Measurements from ENCODE around the gene TNFRSF4. TPM values are rescaled to one million over a fixed set of nuclear protein-coding genes. Genes with fewer than 3 reads are reported as not detected.

Gene TNFRSF4
- total and polyA plus RNA-seq, 10 of the 15 experiments (the other 5 are each of a cell fraction or from before 2014, with no cell fraction given) = 0.05 to 7.3 (median 2.5) TPM; not detected in 1

GRCh38 chr1:1232208-1232795, 18.3 kb upstream of the TNFRSF4 start, which contains the start of gene B3GALT6:
Gene B3GALT6, plus strand, starts transcription at chr1:1232237. Its CDS starts 42 bp downstream, at chr1:1232279.
- ChIA-PET RAD21 (ENCODE audit: unreplicated experiment) (no interaction called here), POLR2A (interaction anchor here (1.3 to 1.9 kb wide), 2 partner anchors 23 to 61 kb away, joined by 3 to 8 read pairs; no protein-coding TSS in a partner anchor), SMC1A (ENCODE audit: uncharacterized antibody, unreplicated experiment) (no interaction called here), CTCF (interaction anchor here (1.8 kb wide), 1 partner anchor 18 kb away, joined by 10 read pairs; no protein-coding TSS in a partner anchor)
- Histone ChIP-seq H3K9ac (ENCODE audit: control insufficient read depth, insufficient read depth, low read length) (peak within 1 kb of the TSS; percentile 97), H3K4me3 (peak within 1 kb of the TSS; percentile 91), H2AFZ (ENCODE audit: control insufficient read depth, low read depth, low read length) (peak within 1 kb of the TSS; percentile 75), H3K27me3 (replicated peaks in 1 of 2; ENCODE audit: control insufficient read depth in 2 of 2, insufficient read depth in 2 of 2, low read length in 1 of 2) (no peaks in the 10 kb centered on the region), H3K4me1 (ENCODE audit: control insufficient read depth, insufficient read depth, low read length) (peaks cover 4% of the 10 kb centered on the region), H3K27ac (ENCODE audit: control insufficient read depth, insufficient read depth) (peak within 1 kb of the TSS; percentile 93), H4K20me1 (ENCODE audit: control insufficient read depth, insufficient read depth) (no peaks in the 10 kb centered on the region), H3K36me3 (ENCODE audit: control insufficient read depth in 2 of 2, insufficient read depth in 2 of 2, low read length in 1 of 2) (peaks cover 4 to 13% of the 10 kb centered on the region in 2 experiments; a peak in 3 of 4 replicates), H3K9me3 (replicated peaks; ENCODE audit: control insufficient read depth, insufficient read depth, low read length) (no peaks in the 10 kb centered on the region; the same call in 2 of the 3 replicates), H3K4me2 (ENCODE audit: control insufficient read depth, insufficient read depth) (peak within 1 kb of the TSS; percentile 81), H3K79me2 (ENCODE audit: control insufficient read depth, insufficient read depth, low read length) (peaks cover 50% of the 10 kb centered on the region)
- WGBS (ENCODE audit: insufficient coverage, insufficient replicate concordance, low lambda C conversion rate, missing lambda C conversion rate) = 23% methylated on average over 74 of the region's 100 CpGs
- no TSS peak for BruUV-seq (replicated peaks)
- ATAC-seq = no peak
- no peak for DNase-seq (ENCODE audit: low read depth, low spot score)
- in situ Hi-C loops (cut with MboI) (no loop called here), intact Hi-C loops (cut with micrococcal nuclease; ENCODE audit: unreplicated experiment) (loop anchor here (5.0 kb wide), 1 partner anchor 110 kb away; no protein-coding TSS in a partner anchor)
- no peak for FAIRE-seq
- TF ChIP-seq TARDBP (IDR thresholded peaks at IDR 0.05; ENCODE audit: borderline replicate concordance) = no peak
- TF ChIP-seq RB1 (IDR thresholded peaks at IDR 0.05; ENCODE audit: borderline replicate concordance) = no peak
- no peak for TF ChIP-seq SKIL (IDR thresholded peaks at IDR 0.05; ENCODE audit: low read depth, poor library complexity, severe bottlenecking)
- TF ChIP-seq RBBP5 (conservative IDR thresholded peaks at IDR 0.05) = no peak
- TF ChIP-seq IKZF1 (conservative IDR thresholded peaks at IDR 0.05) = no peak
- no peak for TF ChIP-seq SUZ12 (IDR thresholded peaks at IDR 0.05; ENCODE audit: unreplicated experiment)
- TF ChIP-seq RCOR1 (conservative IDR thresholded peaks at IDR 0.05; ENCODE audit: low read depth, low read length) = peak; percentile 5; the same call in 1 of the 2 replicates
- no peak for TF ChIP-seq MLLT1 (IDR thresholded peaks at IDR 0.05)
- no peak for TF ChIP-seq BACH1 (IDR thresholded peaks at IDR 0.05; ENCODE audit: borderline replicate concordance)
- TF ChIP-seq HSF1 (IDR thresholded peaks at IDR 0.05; ENCODE audit: low read depth, low read length) = no peak
- TF ChIP-seq RFX5 (IDR thresholded peaks at IDR 0.05; ENCODE audit: low read depth, low read length) = no peak
- TF ChIP-seq E2F8 (IDR thresholded peaks at IDR 0.05; ENCODE audit: low read depth, partially characterized antibody) = no peak
- TF ChIP-seq ZNF24 (IDR thresholded peaks at IDR 0.05) = no peak
- TF ChIP-seq ATF7 (IDR thresholded peaks at IDR 0.05; ENCODE audit: low read depth) = no peak
